ENCODE results near the gene LCTL. TPM values are rescaled to one million over a fixed set of nuclear protein-coding genes. Genes with fewer than 3 reads are reported as not detected.

The LCTL gene
- total RNA-seq, 4 donors from 2014 or later = not detected

DNA sequence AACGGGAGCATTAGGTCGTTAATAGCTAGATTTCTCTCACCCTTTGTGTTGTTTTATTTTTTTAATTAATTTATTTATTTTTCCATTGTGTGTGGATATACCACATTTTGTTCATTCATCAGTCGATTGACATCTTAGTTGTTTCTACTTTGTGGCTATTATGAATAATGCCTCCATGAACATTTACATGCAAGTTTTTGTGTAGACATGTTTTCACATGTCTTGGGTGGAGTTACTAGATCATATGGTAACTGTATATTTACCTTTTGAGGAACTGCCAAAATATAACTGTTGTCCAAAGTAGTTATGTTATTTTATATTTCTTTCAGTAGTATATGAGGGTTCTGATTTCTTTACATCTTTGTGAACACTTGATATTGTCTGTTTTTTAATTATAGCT, 41.9 kb downstream of the LCTL start:
- intact Hi-C loops (cut with DNase I; ENCODE audit: low total_unique reads) (no loop called here), in situ Hi-C loops (cut with MboI; ENCODE audit: low sequenced_read_pairs in 4 of 4) (no loop called here)
- H3K27me3 ChIP-seq = no peaks in the 10 kb centered on the region
- ATAC-seq (no peak), DNase-seq (no peak)
- no peak overlapping the region for H3K27ac ChIP-seq
- H3K9me3 ChIP-seq = no peaks in the 10 kb centered on the region
- no peak overlapping the region for H3K4me3 ChIP-seq
- H3K4me1 ChIP-seq = no peaks in the 10 kb centered on the region
- no peaks in the 10 kb centered on the region for H3K36me3 ChIP-seq
- TF ChIP-seq CTCF (IDR thresholded peaks at IDR 0.05 in 4 of 5, conservative IDR thresholded peaks at IDR 0.05 in 1 of 5) (no peak), POLR2A (IDR thresholded peaks at IDR 0.05) (no peak)

DNA sequence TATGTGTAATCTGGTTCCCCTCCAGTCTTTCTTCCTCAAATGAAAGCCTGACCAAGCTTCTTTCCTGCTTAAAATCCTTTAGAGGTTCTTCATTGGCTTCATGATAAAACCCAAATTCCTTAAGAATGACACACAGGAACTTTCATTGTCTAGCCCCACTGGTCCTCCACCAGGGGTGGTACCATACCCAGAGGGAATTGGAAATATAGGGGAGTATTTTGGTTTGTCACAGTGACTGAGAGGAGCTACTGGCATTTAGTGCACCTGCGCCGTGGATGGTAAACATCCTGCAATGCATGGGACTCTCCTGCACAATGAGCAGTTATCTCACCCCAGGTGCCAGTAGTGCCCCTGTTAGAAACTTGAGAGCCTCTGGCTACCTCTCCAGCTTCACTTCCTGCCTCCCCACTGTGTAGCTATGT, 49.9 kb downstream of the LCTL start:
- H3K27ac ChIP-seq = no peak overlapping the region
- H3K27me3 ChIP-seq = no peaks in the 10 kb centered on the region
- H3K36me3 ChIP-seq = no peaks in the 10 kb centered on the region
- H3K4me1 ChIP-seq = no peaks in the 10 kb centered on the region
- TF ChIP-seq POLR2A (IDR thresholded peaks at IDR 0.05) = no peak
- no peak for TF ChIP-seq CTCF (IDR thresholded peaks at IDR 0.05 in 4 of 5, conservative IDR thresholded peaks at IDR 0.05 in 1 of 5)
- H3K9me3 ChIP-seq = no peaks in the 10 kb centered on the region
- no peak for DNase-seq
- H3K4me3 ChIP-seq = no peak overlapping the region
- in situ Hi-C loops (cut with MboI; ENCODE audit: low sequenced_read_pairs in 4 of 4) = no loop called here
- ATAC-seq = no peak
- intact Hi-C loops (cut with DNase I; ENCODE audit: low total_unique reads) = no loop called here

DNA sequence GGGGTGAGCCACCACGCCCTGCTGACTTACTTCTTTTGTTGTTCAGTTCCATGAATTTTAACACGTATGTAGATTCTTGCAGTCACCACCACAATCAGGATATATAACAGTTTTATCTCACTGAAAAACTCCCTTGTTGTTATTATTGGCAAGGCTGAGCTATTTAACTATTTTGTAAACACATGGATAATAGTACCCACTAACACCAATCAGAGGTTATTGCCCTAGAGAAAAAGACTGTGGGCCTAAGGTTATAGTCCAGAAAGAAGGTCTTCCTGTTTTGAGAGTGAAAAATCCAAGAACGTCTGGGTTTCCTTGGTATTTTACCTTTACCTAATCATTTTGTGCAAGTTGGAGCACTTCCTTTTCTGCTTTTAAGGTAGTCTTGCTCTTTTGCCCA, 51.2 kb downstream of the LCTL start:
- no peak for TF ChIP-seq CTCF (IDR thresholded peaks at IDR 0.05 in 4 of 5, conservative IDR thresholded peaks at IDR 0.05 in 1 of 5)
- no peak for TF ChIP-seq POLR2A (IDR thresholded peaks at IDR 0.05)
- H3K4me3 ChIP-seq = no peak overlapping the region
- ATAC-seq (no peak), DNase-seq (no peak)
- intact Hi-C loops (cut with DNase I; ENCODE audit: low total_unique reads) (no loop called here), in situ Hi-C loops (cut with MboI; ENCODE audit: low sequenced_read_pairs in 4 of 4) (no loop called here)
- H3K27ac ChIP-seq = no peak overlapping the region
- no peaks in the 10 kb centered on the region for H3K36me3 ChIP-seq
- no peaks in the 10 kb centered on the region for H3K4me1 ChIP-seq
- no peaks in the 10 kb centered on the region for H3K27me3 ChIP-seq
- H3K9me3 ChIP-seq = no peaks in the 10 kb centered on the region

DNA sequence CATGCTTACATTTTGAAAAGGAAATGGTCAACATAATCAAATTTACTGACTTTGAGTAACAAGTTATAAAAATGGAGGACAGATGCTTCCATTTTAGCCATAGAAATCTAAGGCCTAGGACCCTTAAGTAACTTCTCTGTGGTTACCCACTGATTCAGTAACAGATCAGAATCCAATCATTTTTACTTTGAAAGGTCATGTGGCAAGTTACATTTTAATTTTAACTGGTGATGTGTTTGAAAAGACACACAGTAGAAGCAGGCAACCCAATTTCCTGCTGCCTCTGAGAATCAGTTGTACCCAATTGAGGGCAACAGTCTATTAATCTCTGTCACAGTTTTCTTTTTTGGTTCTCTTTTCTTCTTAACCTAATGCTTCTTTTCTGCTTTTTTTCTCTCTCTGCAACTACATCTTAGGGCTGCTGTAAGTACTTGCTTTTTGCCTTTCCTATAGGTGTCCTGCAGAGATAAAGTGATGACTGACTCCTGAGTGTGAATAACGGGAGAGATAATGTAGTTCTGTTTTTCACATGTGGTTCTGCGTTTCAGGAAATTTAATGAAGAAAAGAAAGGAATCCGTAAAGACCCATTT, 57.4 kb downstream of the LCTL start:
- Histone ChIP-seq H3K4me1 (peaks cover 13 to 14% of the 10 kb centered on the region in 2 donors), H3K27ac (no peak overlapping the region), H3K4me3 (no peak overlapping the region), H3K36me3 (no peaks in the 10 kb centered on the region), H3K9me3 (no peaks in the 10 kb centered on the region), H3K27me3 (no peaks in the 10 kb centered on the region)
- in situ Hi-C loops (cut with MboI; ENCODE audit: low sequenced_read_pairs in 4 of 4) (loop anchor here in 1 of 4 donors (10.0 kb wide), 1 partner anchor 124 kb away; the partner anchor contains the start of gene MAP2K1), intact Hi-C loops (cut with DNase I; ENCODE audit: low total_unique reads) (no loop called here)
- DNase-seq (no peak), ATAC-seq (no peak)
- TF ChIP-seq POLR2A (IDR thresholded peaks at IDR 0.05) (no peak), CTCF (IDR thresholded peaks at IDR 0.05 in 4 of 5, conservative IDR thresholded peaks at IDR 0.05 in 1 of 5) (no peak)

All from gastrocnemius medialis (tissue), 4 donors.